HuH-7 (cell line): ENCODE results near the gene SLC9A8.
"Not testable (repeated sequence)": the region's sequence is repeated elsewhere in the genome, so short reads cannot be mapped to it uniquely, and the experiment has no call there.

ENCODE experiments used
- DNase-seq: peaks from one replicate; pipeline ENCODE4 v3.0.0; 2011; ENCODE audit warnings: low spot score

Gene SLC9A8

GRCh38 chr20:49812507-49813304, at the start of gene SLC9A8:
Gene SLC9A8, plus strand, starts transcription at chr20:49812828. Its CDS starts 95 bp downstream, at chr20:49812923.
- peak; percentile 88 for DNase-seq

- DNase-seq: no peak
These were observed 49.5 kb upstream of the SLC9A8 start for GRCh38 chr20:49762940-49763766.

- no peak for DNase-seq
These were observed 47.3 kb upstream of the SLC9A8 start for GRCh38 chr20:49765413-49765736.

- DNase-seq: no peak
These were observed 46.6 kb upstream of the SLC9A8 start for GRCh38 chr20:49765846-49766541.

- no peak for DNase-seq
These were observed 45.6 kb upstream of the SLC9A8 start for GRCh38 chr20:49766979-49767521.

GRCh38 chr20:49768204-49769047, 44.2 kb upstream of the SLC9A8 start:
- peak; percentile 66 for DNase-seq

GRCh38 chr20:49769048-49769581, 43.5 kb upstream of the SLC9A8 start:
- DNase-seq: no peak

- no peak for DNase-seq
These were observed 42.0 kb upstream of the SLC9A8 start for GRCh38 chr20:49770634-49771033.

GRCh38 chr20:49774213-49774612, 38.4 kb upstream of the SLC9A8 start:
- DNase-seq: not testable (repeated sequence)

- DNase-seq: peak; percentile 64
These were observed 37.4 kb upstream of the SLC9A8 start for GRCh38 chr20:49775229-49775693.

GRCh38 chr20:49779972-49780371, 32.7 kb upstream of the SLC9A8 start:
- DNase-seq: no peak

- no peak for DNase-seq
These were observed 31.0 kb upstream of the SLC9A8 start for GRCh38 chr20:49781676-49782075.

GRCh38 chr20:49782439-49782838, 30.2 kb upstream of the SLC9A8 start:
- not testable (repeated sequence) for DNase-seq

GRCh38 chr20:49783021-49783995, 29.3 kb upstream of the SLC9A8 start:
- DNase-seq: not testable (repeated sequence)

GRCh38 chr20:49784291-49784690, 28.3 kb upstream of the SLC9A8 start:
- DNase-seq: no peak

GRCh38 chr20:49785149-49785851, 27.3 kb upstream of the SLC9A8 start:
- DNase-seq: no peak

GRCh38 chr20:49785852-49786175, 26.8 kb upstream of the SLC9A8 start:
- no peak for DNase-seq

- no peak for DNase-seq
These were observed 26.4 kb upstream of the SLC9A8 start for GRCh38 chr20:49786196-49786595.

GRCh38 chr20:49786668-49787370, 25.8 kb upstream of the SLC9A8 start:
- DNase-seq: no peak
